Fibroblast of skin of right quadriceps (primary cell): Measurements from ENCODE around the gene OR2M7.
"Not testable (repeated sequence)": the region's sequence is repeated elsewhere in the genome, so short reads cannot be mapped to it uniquely, and the experiment has no call there.

Source experiments
- DNase-seq: peaks from one replicate; pipeline ENCODE4 v3.0.0-alpha.2; 2013

The OR2M7 gene

GRCh38 chr1:248324468-248324867 is at the start of gene OR2M7:
TSS of gene OR2M7 (minus strand) at chr1:248324568. CDS start at chr1:248324568, 0 bp downstream.
- no peak for DNase-seq

- DNase-seq, result no peak
Measured at GRCh38 chr1:248373761-248374160, 49.4 kb upstream of the OR2M7 start.

GRCh38 chr1:248372394-248372793 is 48.0 kb upstream of the OR2M7 start:
- DNase-seq, result no peak

- DNase-seq, result no peak
Measured at GRCh38 chr1:248366609-248367008, 42.2 kb upstream of the OR2M7 start.

GRCh38 chr1:248361121-248361715 is 36.9 kb upstream of the OR2M7 start, which contains the start of gene OR2T4:
TSS of gene OR2T4 (plus strand) at chr1:248361665. CDS start at chr1:248361665, 0 bp downstream.
- DNase-seq, result no peak

GRCh38 chr1:248359415-248359814 is 35.0 kb upstream of the OR2M7 start:
- no peak for DNase-seq

- DNase-seq, result no peak
Measured at GRCh38 chr1:248348475-248348874, 24.1 kb upstream of the OR2M7 start, which contains the start of gene OR14C36. TSS of gene OR14C36 (plus strand) at chr1:248348775. CDS start at chr1:248348775, 0 bp downstream.

- no peak for DNase-seq
Measured at GRCh38 chr1:248343451-248343850, 19.1 kb upstream of the OR2M7 start.

GRCh38 chr1:248316796-248317195 is 7.6 kb downstream of the OR2M7 start:
- no peak for DNase-seq

GRCh38 chr1:248306740-248307139 is 17.6 kb downstream of the OR2M7 start:
- DNase-seq, result not testable (repeated sequence)

- no peak for DNase-seq
Measured at GRCh38 chr1:248306103-248306502, 18.3 kb downstream of the OR2M7 start.

- DNase-seq, result not testable (repeated sequence)
Measured at GRCh38 chr1:248305672-248306071, 18.7 kb downstream of the OR2M7 start.

GRCh38 chr1:248303324-248303723 is 21.0 kb downstream of the OR2M7 start, which contains the start of gene OR2T12:
TSS of gene OR2T12 (minus strand) at chr1:248303424. CDS start at chr1:248295578, 7,846 bp downstream.
- DNase-seq, result no peak

- no peak for DNase-seq
Measured at GRCh38 chr1:248288391-248288790, 36.0 kb downstream of the OR2M7 start.

GRCh38 chr1:248277876-248278275 is 46.5 kb downstream of the OR2M7 start, which contains the start of gene OR2T33:
TSS of gene OR2T33 (minus strand) at chr1:248277976. CDS start at chr1:248273814, 4,162 bp downstream.
- DNase-seq, result no peak
